Erythroblast (primary cell): ENCODE measurements around the gene RSAD1.

ENCODE experiments used
- GATA1 ChIP-seq: IDR thresholded peaks from 2 replicates; pipeline ENCODE4 v1.6.1; 2011; ENCODE audit warnings: low read depth, mild to moderate bottlenecking, control low read depth, low read length, moderate library complexity
- POLR2A ChIP-seq: IDR thresholded peaks from 2 replicates; pipeline ENCODE4 v1.6.1; 2011; ENCODE audit warnings: mild to moderate bottlenecking, low read length

DNA sequence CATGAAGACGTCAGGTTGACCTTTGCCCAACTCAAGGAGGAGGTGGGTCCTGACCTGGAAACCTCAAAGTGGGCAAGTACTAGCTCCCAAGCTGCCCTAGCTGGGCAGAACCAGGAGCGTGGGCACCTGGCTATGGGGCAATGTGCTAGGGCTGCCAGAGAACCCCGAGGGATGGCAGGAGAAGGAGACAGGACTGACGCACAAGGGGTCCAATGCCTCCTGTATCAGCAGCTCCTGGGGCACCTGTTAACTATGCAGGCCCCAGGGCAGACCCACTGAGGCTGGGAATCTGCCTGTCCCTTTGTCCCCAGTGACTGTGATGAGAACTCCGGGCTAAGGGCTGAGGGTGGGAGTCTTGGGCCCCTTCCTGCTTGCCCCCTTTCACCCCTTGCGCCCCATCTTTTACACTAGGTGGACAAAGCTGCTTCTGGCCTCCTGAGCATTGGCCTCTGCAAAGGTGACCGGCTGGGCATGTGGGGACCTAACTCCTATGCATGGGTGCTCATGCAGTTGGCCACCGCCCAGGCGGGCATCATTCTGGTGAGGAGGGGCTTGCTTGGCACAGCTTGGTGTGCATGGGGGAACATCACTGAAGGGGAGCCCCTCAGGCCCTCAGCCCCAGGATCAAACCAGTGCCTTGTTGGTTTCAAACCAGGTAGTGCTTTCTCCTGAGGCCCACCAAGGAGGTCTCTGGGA, 17.7 kb upstream of the RSAD1 start:
- TF ChIP-seq POLR2A (no peak), GATA1 (no peak)
